ENCODE results near the gene NANP. TPM values are rescaled to one million over a fixed set of nuclear protein-coding genes. Genes with fewer than 3 reads are reported as not detected.
"Not testable (repeated sequence)": the region's sequence is repeated elsewhere in the genome, so short reads cannot be mapped to it uniquely, and the experiment has no call there.

NANP gene
- total and polyA plus RNA-seq, 4 donors = 1.5 to 5.0 (median 3.2) TPM

GRCh38 chr20:25601659-25602058 is 22.2 kb downstream of the NANP start (continued):
- TF ChIP-seq CTCF (IDR thresholded peaks at IDR 0.05; ENCODE audit: low read depth, low read length, missing input control) (no peak), HNF4G (IDR thresholded peaks at IDR 0.05) (no peak)

GRCh38 chr20:25600632-25601031 is 23.2 kb downstream of the NANP start:
- H3K4me1 ChIP-seq (ENCODE audit: control insufficient read depth in 4 of 4, insufficient read depth in 4 of 4, low read length in 3 of 4) = peaks cover 3 to 5% (median 4%) of the 10 kb centered on the region in 4 donors
- H3K9me3 ChIP-seq (ENCODE audit: control insufficient read depth in 4 of 4, low read length in 3 of 4) = no peaks in the 10 kb centered on the region
- no peaks in the 10 kb centered on the region for H3K36me3 ChIP-seq (ENCODE audit: control insufficient read depth in 4 of 4, insufficient read depth in 3 of 4, low read depth in 1 of 4, low read length in 3 of 4)
- TF ChIP-seq CTCF (IDR thresholded peaks at IDR 0.05; ENCODE audit: low read depth, low read length, missing input control) = no peak
- TF ChIP-seq FOXA2 (IDR thresholded peaks at IDR 0.05) = no peak
- no peak overlapping the region for H3K27ac ChIP-seq (ENCODE audit: low read depth in 1 of 2, low read length in 2 of 2)
- H3K9ac ChIP-seq (ENCODE audit: low read depth in 1 of 2, low read length in 2 of 2) = no peak overlapping the region
- no peak overlapping the region for H3K4me3 ChIP-seq (ENCODE audit: low read depth in 1 of 3, low read length in 3 of 3)
- no peak for DNase-seq (ENCODE audit: low spot score)
- no peaks in the 10 kb centered on the region for H3K27me3 ChIP-seq (ENCODE audit: control insufficient read depth in 4 of 4, insufficient read depth in 4 of 4, low read length in 3 of 4)
- WGBS = 68% methylated on average over 10 of the region's 10 CpGs

GRCh38 chr20:25592135-25592852 is 31.5 kb downstream of the NANP start:
- no peak for DNase-seq (ENCODE audit: low spot score)
- H3K9ac ChIP-seq (ENCODE audit: low read depth in 1 of 2, low read length in 2 of 2) = no peak overlapping the region
- WGBS = 76% methylated on average over 9 of the region's 9 CpGs
- no peak for TF ChIP-seq HNF4A (conservative IDR thresholded peaks at IDR 0.05)
- H3K27me3 ChIP-seq (ENCODE audit: control insufficient read depth in 4 of 4, insufficient read depth in 4 of 4, low read length in 3 of 4) = no peaks in the 10 kb centered on the region
- no peak overlapping the region for H3K27ac ChIP-seq (ENCODE audit: low read depth in 1 of 2, low read length in 2 of 2)
- no peak overlapping the region for H3K4me3 ChIP-seq (ENCODE audit: low read depth in 1 of 3, low read length in 3 of 3)
- no peaks in the 10 kb centered on the region for H3K36me3 ChIP-seq (ENCODE audit: control insufficient read depth in 4 of 4, insufficient read depth in 3 of 4, low read depth in 1 of 4, low read length in 3 of 4)
- no peaks in the 10 kb centered on the region for H3K4me1 ChIP-seq (ENCODE audit: control insufficient read depth in 4 of 4, insufficient read depth in 4 of 4, low read length in 3 of 4)
- H3K9me3 ChIP-seq (ENCODE audit: control insufficient read depth in 4 of 4, low read length in 3 of 4) = no peaks in the 10 kb centered on the region

- not testable (repeated sequence) for H3K4me1 ChIP-seq (ENCODE audit: control insufficient read depth in 4 of 4, insufficient read depth in 4 of 4, low read length in 3 of 4); DNase-seq (ENCODE audit: low spot score); H3K9ac ChIP-seq (ENCODE audit: low read depth in 1 of 2, low read length in 2 of 2); H3K27me3 ChIP-seq (ENCODE audit: control insufficient read depth in 4 of 4, insufficient read depth in 4 of 4, low read length in 3 of 4); H3K27ac ChIP-seq (ENCODE audit: low read depth in 1 of 2, low read length in 2 of 2); H3K9me3 ChIP-seq (ENCODE audit: control insufficient read depth in 4 of 4, low read length in 3 of 4); H3K4me3 ChIP-seq (ENCODE audit: low read depth in 1 of 3, low read length in 3 of 3); H3K36me3 ChIP-seq (ENCODE audit: control insufficient read depth in 4 of 4, insufficient read depth in 3 of 4, low read depth in 1 of 4, low read length in 3 of 4)
- whole genome bisulfite sequencing = 97% methylated on average over 4 of the region's 4 CpGs
Measured at GRCh38 chr20:25590778-25591177, 33.0 kb downstream of the NANP start.

DNA sequence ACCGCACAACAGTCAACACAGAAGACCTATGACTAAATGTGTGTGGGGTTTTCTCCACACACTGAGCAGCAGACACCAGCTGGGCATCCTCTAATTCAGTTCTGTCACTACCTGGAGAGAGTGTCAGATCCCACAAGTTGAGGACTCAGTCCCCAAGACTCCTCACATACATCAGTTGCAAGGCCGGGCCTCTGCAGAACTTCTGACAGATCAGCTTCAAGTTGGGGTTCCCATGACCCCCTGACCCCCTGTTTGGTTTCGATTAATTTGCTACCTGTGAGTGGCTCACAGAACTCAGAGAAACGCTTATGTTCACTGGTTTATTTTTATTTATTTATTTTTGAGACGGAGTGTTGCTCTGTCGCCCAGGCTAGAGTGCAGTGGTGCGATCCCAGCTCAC is 35.3 kb downstream of the NANP start:
- no peak overlapping the region for H3K9ac ChIP-seq (ENCODE audit: low read depth in 1 of 2, low read length in 2 of 2)
- H3K4me3 ChIP-seq (ENCODE audit: low read depth in 1 of 3, low read length in 3 of 3) = no peak overlapping the region
- H3K36me3 ChIP-seq (ENCODE audit: control insufficient read depth in 4 of 4, insufficient read depth in 3 of 4, low read depth in 1 of 4, low read length in 3 of 4) = no peaks in the 10 kb centered on the region
- 94% methylated on average over 7 of the region's 7 CpGs for WGBS
- H3K27ac ChIP-seq (ENCODE audit: low read depth in 1 of 2, low read length in 2 of 2) = no peak overlapping the region
- no peaks in the 10 kb centered on the region for H3K27me3 ChIP-seq (ENCODE audit: control insufficient read depth in 4 of 4, insufficient read depth in 4 of 4, low read length in 3 of 4)
- DNase-seq (ENCODE audit: low spot score) = no peak
- H3K9me3 ChIP-seq (ENCODE audit: control insufficient read depth in 4 of 4, low read length in 3 of 4) = no peaks in the 10 kb centered on the region
- H3K4me1 ChIP-seq (ENCODE audit: control insufficient read depth in 4 of 4, insufficient read depth in 4 of 4, low read length in 3 of 4) = peaks cover 0 to 7% (median 7%) of the 10 kb centered on the region in 4 donors
- TF ChIP-seq SP1 (IDR thresholded peaks at IDR 0.05) (no peak), RXRA (IDR thresholded peaks at IDR 0.05) (no peak), NR2F2 (IDR thresholded peaks at IDR 0.05) (no peak), EGR1 (IDR thresholded peaks at IDR 0.05; ENCODE audit: low read depth in 2 of 2) (no peak), RAD21 (IDR thresholded peaks at IDR 0.05) (no peak), FOXA1 (IDR thresholded peaks at IDR 0.05) (no peak), JUND (IDR thresholded peaks at IDR 0.05) (no peak), HNF4G (IDR thresholded peaks at IDR 0.05) (no peak)
- TF ChIP-seq, protein P1, sequence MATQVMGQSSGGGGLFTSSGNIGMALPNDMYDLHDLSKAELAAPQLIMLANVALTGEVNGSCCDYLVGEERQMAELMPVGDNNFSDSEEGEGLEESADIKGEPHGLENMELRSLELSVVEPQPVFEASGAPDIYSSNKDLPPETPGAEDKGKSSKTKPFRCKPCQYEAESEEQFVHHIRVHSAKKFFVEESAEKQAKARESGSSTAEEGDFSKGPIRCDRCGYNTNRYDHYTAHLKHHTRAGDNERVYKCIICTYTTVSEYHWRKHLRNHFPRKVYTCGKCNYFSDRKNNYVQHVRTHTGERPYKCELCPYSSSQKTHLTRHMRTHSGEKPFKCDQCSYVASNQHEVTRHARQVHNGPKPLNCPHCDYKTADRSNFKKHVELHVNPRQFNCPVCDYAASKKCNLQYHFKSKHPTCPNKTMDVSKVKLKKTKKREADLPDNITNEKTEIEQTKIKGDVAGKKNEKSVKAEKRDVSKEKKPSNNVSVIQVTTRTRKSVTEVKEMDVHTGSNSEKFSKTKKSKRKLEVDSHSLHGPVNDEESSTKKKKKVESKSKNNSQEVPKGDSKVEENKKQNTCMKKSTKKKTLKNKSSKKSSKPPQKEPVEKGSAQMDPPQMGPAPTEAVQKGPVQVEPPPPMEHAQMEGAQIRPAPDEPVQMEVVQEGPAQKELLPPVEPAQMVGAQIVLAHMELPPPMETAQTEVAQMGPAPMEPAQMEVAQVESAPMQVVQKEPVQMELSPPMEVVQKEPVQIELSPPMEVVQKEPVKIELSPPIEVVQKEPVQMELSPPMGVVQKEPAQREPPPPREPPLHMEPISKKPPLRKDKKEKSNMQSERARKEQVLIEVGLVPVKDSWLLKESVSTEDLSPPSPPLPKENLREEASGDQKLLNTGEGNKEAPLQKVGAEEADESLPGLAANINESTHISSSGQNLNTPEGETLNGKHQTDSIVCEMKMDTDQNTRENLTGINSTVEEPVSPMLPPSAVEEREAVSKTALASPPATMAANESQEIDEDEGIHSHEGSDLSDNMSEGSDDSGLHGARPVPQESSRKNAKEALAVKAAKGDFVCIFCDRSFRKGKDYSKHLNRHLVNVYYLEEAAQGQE (IDR thresholded peaks at IDR 0.05) = no peak
